Keratinocyte (primary cell): ENCODE results near the gene ARMH1.

ENCODE experiments used
- EZH2 ChIP-seq: IDR thresholded peaks from one replicate; pipeline ENCODE4 v1.6.1; 2012; ENCODE audit warnings: inconsistent platforms, mild to moderate bottlenecking, low read length, moderate library complexity
- TF ChIP-seq, protein P1 (sequence below), 3 experiments: IDR thresholded peaks in 1 of 3; conservative IDR thresholded peaks in 1 of 3; optimal IDR thresholded peaks in 1 of 3; 2 replicates in 2 of 3; 3 replicates in 1 of 3; pipeline versions ENCODE3 to v1.5.1; 2011; ENCODE audit warnings: low read length in 3 of 3, mild to moderate bottlenecking in 3 of 3, moderate library complexity in 2 of 3, control low read depth in 1 of 3, inconsistent platforms in 1 of 3; ENCODE audit not compliant: insufficient read depth in 2 of 3; ENCODE audit errors: extremely low read depth in 1 of 3

DNA sequence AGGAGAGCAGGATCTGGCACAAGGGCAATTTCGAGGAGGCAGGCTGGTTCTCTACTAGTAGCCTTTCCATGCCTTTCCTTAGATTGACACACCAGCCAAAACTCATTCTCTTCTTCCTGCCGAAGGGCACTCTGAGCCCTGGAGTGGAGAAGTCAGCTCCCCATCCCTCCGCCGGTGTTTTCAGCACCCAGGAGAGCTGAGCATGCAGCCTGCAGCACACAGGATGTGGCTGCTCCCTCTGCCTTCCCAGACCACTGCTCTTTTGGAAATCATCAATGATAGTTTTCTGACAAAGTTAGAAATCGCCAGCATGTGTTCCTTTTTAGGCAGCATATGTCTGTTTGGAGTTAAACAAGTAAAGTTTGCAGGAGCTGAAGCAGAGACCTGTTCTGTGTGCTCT, 44.8 kb downstream of the ARMH1 start:
- no peak for TF ChIP-seq EZH2
- TF ChIP-seq, protein P1, sequence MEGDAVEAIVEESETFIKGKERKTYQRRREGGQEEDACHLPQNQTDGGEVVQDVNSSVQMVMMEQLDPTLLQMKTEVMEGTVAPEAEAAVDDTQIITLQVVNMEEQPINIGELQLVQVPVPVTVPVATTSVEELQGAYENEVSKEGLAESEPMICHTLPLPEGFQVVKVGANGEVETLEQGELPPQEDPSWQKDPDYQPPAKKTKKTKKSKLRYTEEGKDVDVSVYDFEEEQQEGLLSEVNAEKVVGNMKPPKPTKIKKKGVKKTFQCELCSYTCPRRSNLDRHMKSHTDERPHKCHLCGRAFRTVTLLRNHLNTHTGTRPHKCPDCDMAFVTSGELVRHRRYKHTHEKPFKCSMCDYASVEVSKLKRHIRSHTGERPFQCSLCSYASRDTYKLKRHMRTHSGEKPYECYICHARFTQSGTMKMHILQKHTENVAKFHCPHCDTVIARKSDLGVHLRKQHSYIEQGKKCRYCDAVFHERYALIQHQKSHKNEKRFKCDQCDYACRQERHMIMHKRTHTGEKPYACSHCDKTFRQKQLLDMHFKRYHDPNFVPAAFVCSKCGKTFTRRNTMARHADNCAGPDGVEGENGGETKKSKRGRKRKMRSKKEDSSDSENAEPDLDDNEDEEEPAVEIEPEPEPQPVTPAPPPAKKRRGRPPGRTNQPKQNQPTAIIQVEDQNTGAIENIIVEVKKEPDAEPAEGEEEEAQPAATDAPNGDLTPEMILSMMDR (optimal IDR thresholded peaks at IDR 0.05 in 1 of 3, IDR thresholded peaks at IDR 0.05 in 1 of 3, conservative IDR thresholded peaks at IDR 0.05 in 1 of 3; ENCODE audit: extremely low read depth in 1 of 3, insufficient read depth in 2 of 3, low read length in 3 of 3), result no peak
